NT2/D1 (cell line): ENCODE results near the gene KIF1B.

ENCODE experiments used
- DNase-seq: peaks from one replicate; pipeline ENCODE4 v3.0.0-alpha.2; 2011; ENCODE audit warnings: low read depth, low spot score
- H3K27me3 ChIP-seq: 2 replicates; pipeline ENCODE4 v1.6.0; 2011; ENCODE audit warnings: mild to moderate bottlenecking; ENCODE audit not compliant: insufficient read length, insufficient read depth
- H3K36me3 ChIP-seq: 2 replicates; pipeline ENCODE4 v1.6.1; 2011; ENCODE audit warnings: mild to moderate bottlenecking, low read length, mixed read lengths; ENCODE audit not compliant: insufficient read depth, insufficient read length
- H3K4me1 ChIP-seq: 2 replicates; pipeline ENCODE4 v1.5.1; 2011; ENCODE audit not compliant: insufficient read depth, insufficient read length
- H3K4me3 ChIP-seq: 2 replicates; pipeline ENCODE4 v1.5.1; 2011; ENCODE audit warnings: low read depth; ENCODE audit not compliant: insufficient read length
- H3K9ac ChIP-seq: 2 replicates; pipeline ENCODE4 v1.6.0; 2011; ENCODE audit warnings: low read depth; ENCODE audit not compliant: insufficient read length
- H3K9me3 ChIP-seq: 2 replicates; pipeline ENCODE4 v1.5.1; 2011; ENCODE audit warnings: mild to moderate bottlenecking, low read length; ENCODE audit not compliant: insufficient read depth
- SUZ12 ChIP-seq: IDR thresholded peaks from 2 replicates; pipeline ENCODE4 v1.6.1; 2011; ENCODE audit not compliant: insufficient read length, insufficient read depth; ENCODE audit errors: extremely low read depth
- YY1 ChIP-seq: IDR thresholded peaks from 2 replicates; pipeline ENCODE4 v1.6.1; 2011; ENCODE audit not compliant: insufficient read length, insufficient read depth
- ZNF274 ChIP-seq: IDR thresholded peaks from 2 replicates; pipeline ENCODE4 v1.6.1; 2011; ENCODE audit warnings: mild to moderate bottlenecking, low read depth, low read length

KIF1B gene

DNA sequence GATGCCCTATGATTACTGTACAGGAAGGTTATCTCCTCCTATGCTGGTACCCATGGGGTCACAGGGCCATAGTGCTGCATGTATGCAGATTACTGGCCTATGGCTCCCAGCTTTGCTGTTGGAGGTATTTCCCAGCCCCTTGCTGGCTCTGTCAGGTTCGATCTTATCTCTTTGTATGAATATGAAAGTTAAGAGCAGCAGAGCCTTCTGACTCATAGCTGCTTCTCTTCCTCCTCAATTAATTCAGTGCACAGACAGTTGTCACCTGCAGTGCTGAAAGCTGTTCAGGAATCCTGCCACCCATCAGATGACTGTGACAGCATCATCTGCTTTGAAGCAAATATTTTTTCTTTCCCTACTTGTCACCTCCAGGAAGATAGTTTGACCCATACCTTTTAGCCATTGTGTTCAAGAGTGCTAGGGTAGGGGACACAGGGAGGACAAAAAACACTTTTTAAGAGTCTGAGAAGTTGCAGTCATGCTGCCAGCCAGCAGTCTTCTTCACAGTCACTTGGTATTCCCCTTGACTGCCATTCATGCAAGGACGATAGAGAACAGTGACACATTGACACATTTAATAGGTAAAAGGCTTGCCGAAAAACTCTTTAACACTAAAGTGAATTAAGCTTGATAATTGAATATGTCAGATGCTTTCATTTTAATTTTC lies 73.1 kb downstream of the KIF1B start:
- no peak for DNase-seq
- no peaks in the 10 kb centered on the region for H3K9me3 ChIP-seq
- no peak overlapping the region for H3K9ac ChIP-seq
- peaks cover 42% of the 10 kb centered on the region for H3K36me3 ChIP-seq
- H3K4me3 ChIP-seq: no peak overlapping the region
- TF ChIP-seq ZNF274 (no peak), SUZ12 (no peak), YY1 (no peak)
- no peaks in the 10 kb centered on the region for H3K4me1 ChIP-seq
- H3K27me3 ChIP-seq: no peaks in the 10 kb centered on the region

DNA sequence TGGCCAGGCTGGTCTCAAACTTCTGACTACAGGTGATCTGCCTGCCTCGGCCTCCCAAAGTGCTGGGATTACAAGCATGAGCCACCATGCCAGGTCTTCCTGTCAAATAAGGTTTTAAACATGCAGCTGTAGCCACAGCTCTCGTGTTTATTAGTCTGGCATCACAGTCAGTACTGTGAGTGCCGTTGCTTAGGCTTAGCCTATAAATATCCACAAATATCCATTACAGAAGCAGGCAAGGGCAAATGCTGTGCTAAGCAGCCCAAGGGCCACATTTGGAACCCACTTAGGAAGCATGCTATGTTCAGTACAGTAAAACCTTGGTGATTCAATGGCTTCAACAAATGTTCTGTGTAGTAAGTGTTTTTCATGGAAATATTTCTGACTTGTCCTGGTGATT lies 75.9 kb downstream of the KIF1B start:
- Histone ChIP-seq H3K4me3 (no peak overlapping the region), H3K36me3 (peaks cover 35% of the 10 kb centered on the region), H3K4me1 (no peaks in the 10 kb centered on the region), H3K9ac (no peak overlapping the region), H3K27me3 (no peaks in the 10 kb centered on the region), H3K9me3 (no peaks in the 10 kb centered on the region)
- no peak for DNase-seq
- no peak for TF ChIP-seq SUZ12
- TF ChIP-seq YY1: no peak
- TF ChIP-seq ZNF274: no peak

DNA sequence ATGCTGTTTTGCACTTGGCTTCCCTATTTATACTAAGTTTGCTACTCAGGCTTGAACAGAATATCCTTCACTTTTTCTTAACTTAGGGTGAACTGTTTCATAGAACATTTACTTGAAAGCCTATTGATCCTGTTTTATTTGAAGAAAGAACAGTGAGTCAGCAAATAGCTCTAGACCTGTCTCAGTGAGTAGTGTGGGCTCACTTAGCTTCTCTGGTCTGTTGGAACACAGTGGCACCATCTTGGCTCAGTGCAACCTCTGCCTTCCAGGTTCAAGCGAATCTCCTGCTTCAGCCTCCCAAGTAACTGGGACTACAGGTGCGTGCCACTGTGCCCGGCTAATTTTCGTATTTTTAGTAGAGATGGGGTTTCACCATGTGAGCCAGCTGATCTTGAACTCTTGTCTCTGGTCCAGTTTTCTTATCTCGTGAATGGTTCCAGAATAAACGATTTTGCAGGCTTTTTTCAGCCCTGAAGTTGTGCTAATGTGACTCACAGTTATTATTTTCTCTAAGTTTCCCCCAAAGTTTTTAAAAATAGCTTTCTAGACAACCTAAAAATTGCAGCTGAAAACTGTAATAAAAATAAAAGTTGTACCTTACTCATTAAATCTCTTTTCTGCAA lies 76.8 kb downstream of the KIF1B start:
- H3K4me1 ChIP-seq: no peaks in the 10 kb centered on the region
- no peak for TF ChIP-seq YY1
- TF ChIP-seq SUZ12: no peak
- no peak for TF ChIP-seq ZNF274
- no peak overlapping the region for H3K9ac ChIP-seq
- no peaks in the 10 kb centered on the region for H3K27me3 ChIP-seq
- H3K9me3 ChIP-seq: no peaks in the 10 kb centered on the region
- peaks cover 35% of the 10 kb centered on the region for H3K36me3 ChIP-seq
- no peak overlapping the region for H3K4me3 ChIP-seq
- DNase-seq: no peak

DNA sequence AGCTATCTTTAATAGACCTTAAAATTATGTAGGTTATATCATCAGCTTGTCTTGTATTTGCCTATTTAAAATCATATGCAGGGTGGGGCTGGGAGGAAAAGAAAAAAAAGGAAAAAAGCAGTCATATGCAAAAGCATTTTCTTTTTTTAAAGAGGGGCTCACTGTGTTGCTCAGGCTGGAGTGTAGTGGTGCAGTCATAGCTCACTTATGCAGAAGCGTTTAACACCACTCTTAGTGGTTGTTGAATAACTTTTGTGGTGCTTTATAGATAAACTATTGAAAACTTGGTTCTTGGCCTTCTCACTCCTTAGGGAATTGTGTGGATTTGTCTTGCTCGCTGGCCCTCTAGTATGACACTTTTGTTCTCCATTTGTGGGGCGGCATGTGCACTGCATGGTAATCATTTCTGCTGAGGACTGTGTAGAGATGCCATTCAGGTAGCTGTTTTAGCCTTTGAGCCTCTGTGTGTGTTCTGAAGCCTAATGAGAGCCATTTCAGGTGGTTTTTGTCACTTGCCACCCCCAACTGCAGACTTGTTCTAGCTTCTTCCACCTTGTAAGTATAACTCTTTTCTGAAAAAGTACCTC lies 77.8 kb downstream of the KIF1B start:
- Histone ChIP-seq H3K27me3 (no peaks in the 10 kb centered on the region), H3K4me3 (no peak overlapping the region), H3K9ac (no peak overlapping the region), H3K36me3 (peaks cover 33% of the 10 kb centered on the region), H3K9me3 (no peaks in the 10 kb centered on the region), H3K4me1 (no peaks in the 10 kb centered on the region)
- TF ChIP-seq ZNF274 (no peak), SUZ12 (no peak), YY1 (no peak)
- no peak for DNase-seq

DNA sequence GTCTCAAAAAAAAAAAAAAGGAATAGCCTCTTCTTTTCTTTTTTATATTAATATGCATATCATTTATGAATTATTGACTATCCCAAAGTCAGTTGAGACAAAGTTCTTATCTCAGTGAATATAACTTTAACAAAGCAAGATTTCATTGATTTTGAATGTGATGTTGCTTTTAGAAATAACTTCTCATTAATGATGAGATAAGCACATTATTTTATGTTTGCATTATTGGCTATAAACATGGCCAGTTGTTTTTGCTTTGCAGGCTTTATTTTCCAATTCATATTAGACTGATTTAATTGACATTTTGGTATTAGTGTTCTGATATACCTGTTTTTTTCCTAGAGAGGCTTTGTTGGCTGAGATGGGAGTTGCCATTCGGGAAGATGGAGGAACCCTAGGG lies 81.3 kb downstream of the KIF1B start:
- peaks cover 44% of the 10 kb centered on the region for H3K36me3 ChIP-seq
- no peaks in the 10 kb centered on the region for H3K4me1 ChIP-seq
- no peak overlapping the region for H3K9ac ChIP-seq
- DNase-seq: no peak
- H3K4me3 ChIP-seq: no peak overlapping the region
- H3K9me3 ChIP-seq: no peaks in the 10 kb centered on the region
- TF ChIP-seq ZNF274 (no peak), SUZ12 (no peak), YY1 (no peak)
- no peaks in the 10 kb centered on the region for H3K27me3 ChIP-seq

DNA sequence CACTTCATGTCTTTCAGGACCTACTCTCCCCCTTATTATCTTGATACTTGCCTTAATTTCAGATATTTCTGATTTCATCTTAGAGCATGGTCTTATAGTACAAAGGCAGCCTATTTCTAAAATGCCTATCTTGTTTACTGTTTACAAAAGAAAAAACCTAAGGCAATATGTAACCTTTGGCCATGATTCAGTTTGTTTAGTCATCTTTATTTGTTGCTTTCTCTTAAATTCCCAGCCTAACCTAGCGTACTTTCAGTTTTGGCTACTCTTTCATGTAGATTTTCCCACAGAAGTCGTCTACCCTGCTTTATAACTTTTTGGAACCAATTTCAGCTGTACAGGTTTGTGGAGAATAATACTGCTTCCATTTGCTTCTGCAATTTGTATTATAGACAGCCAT lies 81.8 kb downstream of the KIF1B start:
- Histone ChIP-seq H3K9ac (no peak overlapping the region), H3K36me3 (peaks cover 49% of the 10 kb centered on the region), H3K27me3 (no peaks in the 10 kb centered on the region), H3K4me3 (no peak overlapping the region), H3K4me1 (no peaks in the 10 kb centered on the region), H3K9me3 (no peaks in the 10 kb centered on the region)
- TF ChIP-seq YY1 (no peak), SUZ12 (no peak), ZNF274 (no peak)
- DNase-seq: no peak

DNA sequence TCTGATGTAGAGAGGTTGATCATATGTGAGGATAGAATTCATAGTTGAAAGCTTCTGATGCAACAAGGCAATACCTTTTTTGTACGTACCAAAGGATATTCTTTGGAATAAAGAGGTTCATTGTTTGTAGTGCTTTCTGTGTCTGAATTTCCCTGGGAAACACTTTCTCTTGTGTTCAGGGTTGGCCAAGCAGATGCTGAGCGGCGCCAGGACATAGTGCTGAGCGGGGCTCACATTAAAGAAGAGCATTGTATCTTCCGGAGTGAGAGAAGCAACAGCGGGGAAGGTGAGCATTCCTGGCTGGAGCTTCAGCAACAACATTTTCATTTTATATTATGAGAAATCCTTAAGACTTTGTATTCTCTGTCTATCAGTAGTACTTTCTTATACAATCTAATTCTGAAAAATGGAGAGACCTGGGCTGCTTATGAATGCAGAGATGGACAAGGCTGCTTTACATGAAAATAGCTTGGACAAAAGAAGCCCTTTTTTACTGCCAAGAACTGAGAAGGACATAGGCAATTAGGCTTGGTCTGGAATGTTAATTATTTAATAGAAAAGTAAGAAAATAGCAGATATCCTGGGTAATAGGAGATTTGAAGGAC lies 85.2 kb downstream of the KIF1B start:
- H3K4me3 ChIP-seq: no peak overlapping the region
- peaks cover 51% of the 10 kb centered on the region for H3K36me3 ChIP-seq
- H3K27me3 ChIP-seq: no peaks in the 10 kb centered on the region
- H3K9ac ChIP-seq: no peak overlapping the region
- H3K4me1 ChIP-seq: no peaks in the 10 kb centered on the region
- TF ChIP-seq SUZ12 (no peak), YY1 (no peak), ZNF274 (no peak)
- no peak for DNase-seq
- H3K9me3 ChIP-seq: no peaks in the 10 kb centered on the region
